HCT116 (cell line): ENCODE measurements around the gene MYO1F. TPM values are rescaled to one million over a fixed set of nuclear protein-coding genes. Genes with fewer than 3 reads are reported as not detected.

Experiments used
- ATAC-seq: fragments of 200-7000 bp; cut with Tn5 transposase; 2 replicates; pipeline ENCODE4 v1.9.1; 2020; ENCODE audit warnings: mild to moderate bottlenecking, moderate library complexity
- BruUV-seq: library from RNA; stranded (reverse); fragments of 400-500 nt; replicated peaks from 2 replicates; lab custom pipeline; 2021; lab: Mats Ljungman, UMichigan
- CTCF ChIA-PET: fragments of 300-600 bp; sonication (Branson Sonifier 250); formaldehyde crosslinking; loops from one replicate; lab custom pipeline; 2021; ENCODE audit warnings: antibody characterized with exemption; lab: Charles Lee
- POLR2A ChIA-PET: fragments of 300-600, 350-600 bp; sonication (Branson Sonifier 250); formaldehyde crosslinking; loops from one replicate; lab custom pipeline; 2021; ENCODE audit warnings: antibody characterized with exemption; lab: Charles Lee
- RAD21 ChIA-PET, 2 experiments: fragments of 300-600 bp; sonication (Branson Sonifier 250); formaldehyde crosslinking; loops; one replicate each; lab custom pipeline; 2023; ENCODE audit warnings: low total read pairs in 2 of 2; ENCODE audit not compliant: uncharacterized antibody in 2 of 2, unreplicated experiment in 2 of 2, low non-redundant PET in 1 of 2; lab: Charles Lee
- DNase-seq: peaks from one replicate; pipeline ENCODE4 v3.0.0-alpha.2; 2010; ENCODE audit warnings: low read depth, low spot score
- H2AFZ ChIP-seq: fragments of 200-600 bp; shearing (Covaris generic), sonication (generic); 2 replicates; pipeline ENCODE4 v1.6.1; 2017; ENCODE audit warnings: low read depth, mixed run types, mixed read lengths, antibody characterized with exemption, low read length; ENCODE audit not compliant: poor library complexity, severe bottlenecking
- H3K27ac ChIP-seq: 2 replicates; pipeline ENCODE4 v1.5.1; 2012; ENCODE audit warnings: low read depth, low read length
- H3K27me3 ChIP-seq: fragments of 200-600 bp; sonication (generic); 2 replicates; pipeline ENCODE4 v1.6.1; 2016; ENCODE audit warnings: mixed run types, low read length, mixed read lengths; ENCODE audit not compliant: insufficient read depth
- H3K36me3 ChIP-seq, 2 experiments: fragments of 200-500 bp in 1 of 2; fragments of 200-600 bp in 1 of 2; sonication (Bioruptor generic) in 1 of 2; sonication (generic) in 1 of 2; 2 replicates each; pipeline versions ENCODE4 v1.5.1 to v1.6.1; 2014 to 2016; ENCODE audit warnings: low read length in 2 of 2, inconsistent platforms in 1 of 2, mixed read lengths in 1 of 2, mixed run types in 1 of 2; ENCODE audit not compliant: insufficient read depth in 2 of 2, control insufficient read depth in 1 of 2
- H3K4me1 ChIP-seq, 2 experiments: fragments of 200-600 bp in 1 of 2; sonication (generic) in 1 of 2; 2 replicates each; pipeline versions ENCODE4 v1.5.1 to v1.6.1; 2012 to 2017; ENCODE audit warnings: low read length in 2 of 2, inconsistent platforms in 1 of 2, mild to moderate bottlenecking in 1 of 2, mixed read lengths in 1 of 2, mixed run types in 1 of 2, moderate library complexity in 1 of 2; ENCODE audit not compliant: insufficient read depth in 2 of 2, control insufficient read depth in 1 of 2
- H3K4me2 ChIP-seq: fragments of 200-600 bp; sonication (generic); 2 replicates; pipeline ENCODE4 v1.6.1; 2017; ENCODE audit warnings: mixed run types, low read length, mixed read lengths
- H3K4me3 ChIP-seq, 2 experiments: fragments of 200-600 bp in 1 of 2; sonication (generic) in 1 of 2; replicated peaks in 1 of 2; 2 replicates each; pipeline ENCODE4 v1.5.1; 2011 to 2016; ENCODE audit warnings: low read length in 2 of 2, control low read depth in 1 of 2, low read depth in 1 of 2, mild to moderate bottlenecking in 1 of 2, mixed read lengths in 1 of 2, mixed run types in 1 of 2
- H3K79me2 ChIP-seq: fragments of 200-600 bp; sonication (generic); 2 replicates; pipeline ENCODE4 v1.6.1; 2017; ENCODE audit warnings: mild to moderate bottlenecking, mixed run types, low read length, moderate library complexity, mixed read lengths; ENCODE audit not compliant: insufficient read depth
- H3K9ac ChIP-seq: fragments of 200-600 bp; sonication (generic); 2 replicates; pipeline ENCODE4 v1.6.1; 2016; ENCODE audit warnings: low read length, mixed read lengths
- H3K9me2 ChIP-seq: fragments of 200-600 bp; sonication (generic), shearing (Covaris generic); 2 replicates; pipeline ENCODE4 v1.6.1; 2017; ENCODE audit warnings: mixed run types, mild to moderate bottlenecking, moderate library complexity; ENCODE audit not compliant: insufficient read depth
- H3K9me3 ChIP-seq, 2 experiments: fragments of 200-500 bp in 1 of 2; fragments of 200-600 bp in 1 of 2; sonication (Bioruptor generic) in 1 of 2; sonication (generic) in 1 of 2; 2 replicates each; pipeline ENCODE4 v1.6.1; 2014 to 2017; ENCODE audit warnings: low read length in 2 of 2, mixed read lengths in 2 of 2, inconsistent platforms in 1 of 2, low read depth in 1 of 2, mild to moderate bottlenecking in 1 of 2, mixed run types in 1 of 2, moderate library complexity in 1 of 2; ENCODE audit not compliant: control insufficient read depth in 1 of 2, insufficient read depth in 1 of 2
- H4K20me1 ChIP-seq: fragments of 200-600 bp; sonication (generic), shearing (Covaris generic); 2 replicates; pipeline ENCODE4 v1.6.1; 2017; ENCODE audit warnings: mixed run types, mild to moderate bottlenecking, moderate library complexity; ENCODE audit not compliant: insufficient read depth
- CEBPB ChIP-seq: IDR thresholded peaks from 2 replicates; pipeline ENCODE4 v1.6.1; 2012; ENCODE audit warnings: low read depth
- EGR1 ChIP-seq: IDR thresholded peaks from 2 replicates; pipeline ENCODE4 v1.6.1; 2012; ENCODE audit warnings: low read depth
- ELF1 ChIP-seq: IDR thresholded peaks from 2 replicates; pipeline ENCODE4 v1.6.1; 2012; ENCODE audit warnings: low read depth, borderline replicate concordance
- EZH2phosphoT487 ChIP-seq: fragments of 200-600 bp; IDR thresholded peaks from 2 replicates; pipeline ENCODE4 v1.6.1; 2018; ENCODE audit warnings: antibody characterized with exemption, borderline replicate concordance
- MAX ChIP-seq: IDR thresholded peaks from 2 replicates; pipeline ENCODE4 v1.6.1; 2012
- POLR2A ChIP-seq: IDR thresholded peaks from 2 replicates; pipeline ENCODE4 v1.7.0; 2011; ENCODE audit warnings: borderline replicate concordance; ENCODE audit not compliant: insufficient read depth, insufficient read length; ENCODE audit errors: extremely low read depth
- TCF7L2 ChIP-seq: IDR thresholded peaks from 2 replicates; pipeline ENCODE4 v1.7.0; 2011; ENCODE audit warnings: borderline replicate concordance, inconsistent platforms; ENCODE audit not compliant: insufficient read depth, insufficient read length; ENCODE audit errors: extremely low read depth
- YY1 ChIP-seq: IDR thresholded peaks from 2 replicates; pipeline ENCODE4 v1.6.1; 2011; ENCODE audit warnings: low read length, low read depth, moderate library complexity, mild to moderate bottlenecking; ENCODE audit not compliant: insufficient replicate concordance; ENCODE audit errors: extremely low read depth
- intact Hi-C: fragments of 100-400 bp; cut with micrococcal nuclease; formaldehyde crosslinking; loops from 2 replicates; pipeline ENCODE4 v1.10.0; 2022
- total RNA-seq: library from RNA; stranded (reverse); gene quantifications from one replicate; pipeline ENCODE4 v1.2.1, GENCODE V29; 2021; ENCODE audit not compliant: unreplicated experiment
- TF ChIP-seq, protein P1 (sequence below): IDR thresholded peaks from 2 replicates; pipeline ENCODE4 v1.6.1; 2012

Gene MYO1F
- total RNA-seq, 1 experiment from 2014 or later = 0.39 TPM

GRCh38 chr19:8529369-8530006 lies 47.8 kb downstream of the MYO1F start (continued):
- no peak for TF ChIP-seq CEBPB

DNA sequence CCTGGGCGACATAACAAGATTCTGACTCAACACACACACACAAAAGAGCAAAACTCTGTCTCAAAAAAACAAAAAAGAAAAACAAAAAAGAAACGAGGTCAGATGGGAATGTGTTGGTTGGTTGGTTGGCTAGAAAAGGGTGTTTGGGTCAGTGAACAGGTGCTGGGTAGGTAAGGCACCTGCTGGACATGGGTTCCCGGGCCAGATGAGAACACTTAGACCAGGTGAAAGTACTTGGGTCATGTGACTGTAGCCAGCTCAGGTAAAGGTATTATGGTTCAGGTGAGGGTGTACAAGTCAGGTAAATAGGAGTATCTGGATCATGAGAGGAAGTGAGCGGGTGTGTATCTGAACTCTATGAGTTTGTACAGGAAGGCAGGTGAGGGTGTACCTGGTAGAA lies 48.7 kb downstream of the MYO1F start:
- DNase-seq (no peak), ATAC-seq (no peak)
- H3K36me3 ChIP-seq = no peaks in the 10 kb centered on the region
- no peak overlapping the region for H3K4me2 ChIP-seq
- H3K4me1 ChIP-seq = peaks cover 3 to 20% of the 10 kb centered on the region in 2 experiments; a peak in 3 of 4 replicates
- H3K4me3 ChIP-seq = no peak overlapping the region
- no peak overlapping the region for H3K9ac ChIP-seq
- no peaks in the 10 kb centered on the region; a peak in 1 of 4 replicates for H3K9me3 ChIP-seq
- no peak overlapping the region for H2AFZ ChIP-seq
- H3K27ac ChIP-seq = no peak overlapping the region
- ChIA-PET POLR2A (no interaction called here), RAD21 (no interaction called here), CTCF (no interaction called here)
- no peaks in the 10 kb centered on the region for H3K79me2 ChIP-seq
- H3K27me3 ChIP-seq = no peaks in the 10 kb centered on the region
- no peak for TF ChIP-seq MAX
- TF ChIP-seq EZH2phosphoT487 = no peak
- TF ChIP-seq YY1 = no peak
- no peak for TF ChIP-seq CEBPB
- TF ChIP-seq, protein P1, sequence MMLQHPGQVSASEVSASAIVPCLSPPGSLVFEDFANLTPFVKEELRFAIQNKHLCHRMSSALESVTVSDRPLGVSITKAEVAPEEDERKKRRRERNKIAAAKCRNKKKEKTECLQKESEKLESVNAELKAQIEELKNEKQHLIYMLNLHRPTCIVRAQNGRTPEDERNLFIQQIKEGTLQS = no peak
- TF ChIP-seq EGR1 = no peak
- TF ChIP-seq ELF1 = no peak
- TF ChIP-seq TCF7L2 = no peak
- TF ChIP-seq POLR2A = no peak
- intact Hi-C loops = no loop called here
- H4K20me1 ChIP-seq = no peaks in the 10 kb centered on the region
- TSS peak; percentile 36 for BruUV-seq
- H3K9me2 ChIP-seq = no peaks in the 10 kb centered on the region
